Erythroblast (primary cell): Measurements from ENCODE around the gene TOM1L2.

Source experiments
- GATA1 ChIP-seq: IDR thresholded peaks from 2 replicates; pipeline ENCODE4 v1.6.1; 2011; ENCODE audit warnings: low read depth, mild to moderate bottlenecking, control low read depth, low read length, moderate library complexity
- POLR2A ChIP-seq: IDR thresholded peaks from 2 replicates; pipeline ENCODE4 v1.6.1; 2011; ENCODE audit warnings: mild to moderate bottlenecking, low read length

GRCh38 chr17:17844500-17844899 is 127.7 kb downstream of the TOM1L2 start:
- no peak for TF ChIP-seq POLR2A
- no peak for TF ChIP-seq GATA1
